ENCODE results near the gene MAB21L1. TPM values are rescaled to one million over a fixed set of nuclear protein-coding genes. Genes with fewer than 3 reads are reported as not detected.
A peak's percentile ranks its signal among the peaks of the same experiment; 100 is the strongest.

The MAB21L1 gene
- total RNA-seq, 4 donors from 2014 or later, result 1.1 TPM; not detected in 3

DNA sequence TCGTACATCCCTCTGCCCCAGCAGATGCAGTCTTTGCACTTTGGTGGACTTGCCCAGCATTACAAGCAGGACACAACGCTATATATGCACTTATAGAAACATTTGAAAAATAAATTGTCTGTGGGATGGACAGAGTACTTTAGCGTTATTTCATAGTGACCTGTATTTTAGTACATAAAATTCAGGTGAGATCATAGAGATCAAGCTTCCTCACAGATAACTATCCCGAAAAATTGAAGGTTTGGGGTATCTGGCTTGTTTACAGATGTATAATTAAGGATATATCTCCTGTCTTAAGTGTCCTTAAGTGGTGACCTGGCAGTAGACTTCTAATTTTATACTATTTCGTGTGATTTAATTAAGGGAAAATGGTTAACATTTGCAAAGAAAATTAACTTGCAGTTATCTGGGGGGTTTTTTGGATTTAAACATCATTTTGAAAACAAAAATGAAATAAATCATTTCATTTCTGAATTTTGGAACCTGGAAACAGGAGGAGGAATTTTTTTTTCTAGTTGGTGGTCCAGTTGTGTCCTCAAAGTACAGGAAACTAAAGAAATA is 977 bp upstream of the MAB21L1 start:
- no peaks in the 10 kb centered on the region for H3K36me3 ChIP-seq
- H3K27ac ChIP-seq, result no peak overlapping the region
- no peaks in the 10 kb centered on the region for H3K4me1 ChIP-seq
- H3K27me3 ChIP-seq, result no peaks in the 10 kb centered on the region
- H3K9me3 ChIP-seq, result no peaks in the 10 kb centered on the region
- no peak for TF ChIP-seq POLR2A (IDR thresholded peaks at IDR 0.05)
- TF ChIP-seq, protein P1, sequence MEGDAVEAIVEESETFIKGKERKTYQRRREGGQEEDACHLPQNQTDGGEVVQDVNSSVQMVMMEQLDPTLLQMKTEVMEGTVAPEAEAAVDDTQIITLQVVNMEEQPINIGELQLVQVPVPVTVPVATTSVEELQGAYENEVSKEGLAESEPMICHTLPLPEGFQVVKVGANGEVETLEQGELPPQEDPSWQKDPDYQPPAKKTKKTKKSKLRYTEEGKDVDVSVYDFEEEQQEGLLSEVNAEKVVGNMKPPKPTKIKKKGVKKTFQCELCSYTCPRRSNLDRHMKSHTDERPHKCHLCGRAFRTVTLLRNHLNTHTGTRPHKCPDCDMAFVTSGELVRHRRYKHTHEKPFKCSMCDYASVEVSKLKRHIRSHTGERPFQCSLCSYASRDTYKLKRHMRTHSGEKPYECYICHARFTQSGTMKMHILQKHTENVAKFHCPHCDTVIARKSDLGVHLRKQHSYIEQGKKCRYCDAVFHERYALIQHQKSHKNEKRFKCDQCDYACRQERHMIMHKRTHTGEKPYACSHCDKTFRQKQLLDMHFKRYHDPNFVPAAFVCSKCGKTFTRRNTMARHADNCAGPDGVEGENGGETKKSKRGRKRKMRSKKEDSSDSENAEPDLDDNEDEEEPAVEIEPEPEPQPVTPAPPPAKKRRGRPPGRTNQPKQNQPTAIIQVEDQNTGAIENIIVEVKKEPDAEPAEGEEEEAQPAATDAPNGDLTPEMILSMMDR (IDR thresholded peaks at IDR 0.05), result no peak
- intact Hi-C loops (cut with DNase I; ENCODE audit: low total_unique reads), result no loop called here
- no peak overlapping the region for H3K4me3 ChIP-seq
- DNase-seq, result no peak

DNA sequence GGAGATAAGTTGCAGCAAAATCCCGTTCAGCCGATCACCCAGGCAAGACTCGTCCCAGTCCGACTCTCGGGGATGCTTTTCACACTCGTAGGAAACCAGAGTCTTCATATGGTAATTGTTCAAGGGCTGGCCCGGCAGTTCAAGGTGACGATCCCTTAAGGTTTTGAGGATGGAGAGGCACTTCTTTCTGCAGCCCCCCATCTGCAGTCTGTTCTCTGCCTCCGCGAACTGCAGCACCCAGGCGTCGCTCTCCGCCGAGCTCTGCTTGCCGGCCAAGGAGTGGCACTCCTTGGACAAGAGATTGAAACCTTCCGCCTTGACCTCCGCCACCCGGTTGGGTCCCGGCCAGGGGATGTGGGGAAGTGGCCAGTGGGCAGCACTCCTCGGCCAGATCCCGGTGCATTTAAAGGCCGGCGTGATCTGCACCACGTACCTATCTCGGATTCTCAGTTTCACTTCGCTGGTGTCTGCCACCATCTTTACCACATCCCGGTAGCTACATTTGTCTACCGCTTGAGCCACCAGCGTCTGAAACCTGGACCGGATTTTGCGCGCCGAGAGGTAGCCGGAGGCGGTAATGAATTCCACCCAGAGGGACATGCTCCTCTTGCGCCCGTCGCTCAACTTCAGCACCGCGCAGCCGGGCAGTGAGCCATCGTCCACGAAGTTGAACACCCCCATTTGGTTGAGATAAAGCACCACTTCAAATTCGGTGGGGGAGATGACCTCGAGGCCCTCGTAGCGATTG is 1.1 kb downstream of the MAB21L1 start:
- H3K4me3 ChIP-seq, result peak overlapping the region in 1 of 2 donors; percentile 23
- no peaks in the 10 kb centered on the region for H3K27me3 ChIP-seq
- no peak overlapping the region for H3K27ac ChIP-seq
- H3K4me1 ChIP-seq, result no peaks in the 10 kb centered on the region
- H3K9me3 ChIP-seq, result no peaks in the 10 kb centered on the region
- DNase-seq, result no peak
- intact Hi-C loops (cut with DNase I; ENCODE audit: low total_unique reads), result no loop called here
- TF ChIP-seq, protein P1 (IDR thresholded peaks at IDR 0.05), result no peak
- TF ChIP-seq POLR2A (IDR thresholded peaks at IDR 0.05), result no peak
- H3K36me3 ChIP-seq, result no peaks in the 10 kb centered on the region

DNA sequence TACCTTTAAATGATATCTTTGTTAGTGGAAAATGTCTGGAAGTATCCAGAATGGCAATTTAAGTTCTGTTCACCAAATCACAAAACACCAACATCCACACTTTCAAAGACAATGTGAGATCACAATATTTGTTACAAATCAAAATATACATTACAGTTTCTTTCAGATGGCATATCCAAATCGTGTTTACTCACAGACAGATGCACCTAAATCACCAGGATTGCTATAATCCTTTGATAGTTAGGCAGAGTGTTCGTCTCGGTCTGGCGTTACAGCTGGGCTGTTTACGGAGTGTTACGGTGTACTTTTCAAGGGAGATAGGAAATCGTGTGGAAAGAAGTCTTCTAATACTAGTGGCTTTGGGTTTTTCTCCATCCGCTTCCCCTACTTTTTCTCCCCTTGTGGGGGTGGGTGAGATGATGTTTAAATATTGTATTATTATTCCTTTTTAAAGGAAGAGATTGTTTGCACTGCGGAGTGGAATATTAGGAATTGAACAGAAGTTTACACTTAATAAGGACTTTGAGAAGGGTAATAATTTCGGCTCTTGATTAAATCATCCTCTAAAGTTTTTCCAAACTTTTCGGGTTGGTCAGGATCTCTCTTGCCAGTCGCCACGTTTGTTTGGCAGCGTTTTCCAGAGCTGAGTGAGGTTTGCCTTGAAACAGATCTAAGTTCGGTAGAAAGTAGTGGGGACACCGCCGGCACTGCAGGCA is 1.8 kb downstream of the MAB21L1 start:
- no peak for DNase-seq
- Histone ChIP-seq H3K27me3 (no peaks in the 10 kb centered on the region), H3K4me3 (peak overlapping the region in 1 of 2 donors; percentile 23), H3K36me3 (no peaks in the 10 kb centered on the region), H3K4me1 (no peaks in the 10 kb centered on the region), H3K9me3 (no peaks in the 10 kb centered on the region), H3K27ac (no peak overlapping the region)
- TF ChIP-seq POLR2A (IDR thresholded peaks at IDR 0.05), result no peak
- TF ChIP-seq, protein P1 (IDR thresholded peaks at IDR 0.05), result no peak
- intact Hi-C loops (cut with DNase I; ENCODE audit: low total_unique reads), result no loop called here

DNA sequence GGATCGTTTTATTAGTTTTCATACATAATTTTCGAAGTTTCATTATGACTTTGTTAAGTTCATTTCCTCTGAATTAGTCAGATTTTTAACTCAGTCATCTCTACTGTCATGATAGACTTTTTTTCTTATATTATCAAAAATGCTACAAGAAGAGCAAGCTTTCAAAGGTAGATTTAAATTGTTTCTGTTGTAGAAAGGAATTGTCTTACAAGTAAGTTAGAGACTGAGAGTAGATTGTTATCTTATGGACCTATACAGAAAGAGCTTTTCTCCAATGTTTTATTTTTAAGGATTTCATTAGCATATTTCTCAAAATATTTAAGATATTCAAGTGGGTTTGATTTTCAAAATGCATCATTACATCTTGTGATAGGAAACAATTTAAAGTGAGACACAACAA is 2.7 kb downstream of the MAB21L1 start:
- no peaks in the 10 kb centered on the region for H3K27me3 ChIP-seq
- DNase-seq, result no peak
- H3K9me3 ChIP-seq, result no peaks in the 10 kb centered on the region
- no peak overlapping the region for H3K4me3 ChIP-seq
- intact Hi-C loops (cut with DNase I; ENCODE audit: low total_unique reads), result no loop called here
- TF ChIP-seq POLR2A (IDR thresholded peaks at IDR 0.05), result no peak
- TF ChIP-seq, protein P1 (IDR thresholded peaks at IDR 0.05), result no peak
- H3K4me1 ChIP-seq, result no peaks in the 10 kb centered on the region
- no peaks in the 10 kb centered on the region for H3K36me3 ChIP-seq
- H3K27ac ChIP-seq, result no peak overlapping the region
